Panc1 (cell line): Measurements from ENCODE around the gene YOD1.

Source experiments
- CTCF ChIP-seq: fragments of 450-650 bp; IDR thresholded peaks from 2 replicates; pipeline ENCODE4 v1.5.1; 2017; ENCODE audit warnings: mild to moderate bottlenecking
- POLR2AphosphoS5 ChIP-seq: IDR thresholded peaks from 2 replicates; pipeline ENCODE4 v1.6.1; 2012; ENCODE audit warnings: mild to moderate bottlenecking, low read depth, low read length, moderate library complexity
- SIN3A ChIP-seq: IDR thresholded peaks from 2 replicates; pipeline ENCODE4 v1.6.1; 2012; ENCODE audit warnings: low read depth, mild to moderate bottlenecking, low read length, moderate library complexity, borderline replicate concordance; ENCODE audit not compliant: insufficient read depth
- TCF7L2 ChIP-seq: IDR thresholded peaks from 2 replicates; pipeline ENCODE4 v1.6.1; 2011; ENCODE audit warnings: mild to moderate bottlenecking, low read depth, low read length, inconsistent platforms

GRCh38 chr1:207050480-207051190 is 373 bp downstream of the YOD1 start:
- TF ChIP-seq CTCF (no peak), POLR2AphosphoS5 (peak; percentile 80), TCF7L2 (peak; percentile 48), SIN3A (peak; percentile 93; the same call in 1 of the 2 replicates)
